Kidney (tissue), 22 donors: ENCODE results near the gene ARHGEF40. TPM values are rescaled to one million over a fixed set of nuclear protein-coding genes. Genes with fewer than 3 reads are reported as not detected.

Experiments
- DNase-seq, 5 donors: peaks; one replicate each; pipeline ENCODE4 v3.0.0-alpha.2; 2013 to 2020
- FAIRE-seq: peaks from 2 replicates; lab custom pipeline; 2012; peaks lifted over from hg19 to GRCh38; lab: Jason Lieb, UNC
- H3K27ac ChIP-seq, 2 donors: one replicate each; pipeline ENCODE4 v1.7.0; 2013; ENCODE audit warnings: low read depth in 2 of 2, low read length in 2 of 2, inconsistent platforms in 1 of 2
- H3K27me3 ChIP-seq: one replicate; pipeline ENCODE4 v1.7.1; 2013; ENCODE audit warnings: low read length, inconsistent platforms; ENCODE audit not compliant: control insufficient read depth, insufficient read depth
- H3K36me3 ChIP-seq, 3 donors: one replicate each; pipeline versions ENCODE4 v1.7.0 to v1.7.1; 2013; ENCODE audit warnings: low read length in 3 of 3, control low read depth in 1 of 3, inconsistent platforms in 1 of 3; ENCODE audit not compliant: insufficient read depth in 3 of 3, control insufficient read depth in 2 of 3
- H3K4me1 ChIP-seq, 3 donors: one replicate each; pipeline versions ENCODE4 v1.7.0 to v1.7.1; 2013; ENCODE audit warnings: low read length in 3 of 3, inconsistent platforms in 1 of 3, low read depth in 1 of 3; ENCODE audit not compliant: control insufficient read depth in 2 of 3, insufficient read depth in 2 of 3
- H3K4me3 ChIP-seq, 3 donors: one replicate each; pipeline versions ENCODE4 v1.7.0 to v1.8.1; 2013; ENCODE audit warnings: low read length in 3 of 3, control low read depth in 1 of 3, inconsistent platforms in 1 of 3
- H3K9ac ChIP-seq, 3 donors: one replicate each; pipeline versions ENCODE4 v1.7.0 to v1.7.1; 2013; ENCODE audit warnings: low read length in 3 of 3, control low read depth in 1 of 3, inconsistent platforms in 1 of 3
- H3K9me3 ChIP-seq, 3 donors: one replicate each; pipeline versions ENCODE4 v1.7.0 to v1.7.1; 2013; ENCODE audit warnings: low read length in 3 of 3, control low read depth in 1 of 3, inconsistent platforms in 1 of 3; ENCODE audit not compliant: control insufficient read depth in 2 of 3, insufficient read depth in 1 of 3
- intact Hi-C: fragments of 100-400 bp; cut with DNase I; formaldehyde crosslinking; loops from one replicate; pipeline ENCODE4 v1.11.1; 2022
- long read RNA-seq, 10 donors: library from polyadenylated mRNA in 1 of 10; unstranded in 1 of 10; transcript quantifications; one replicate each; pipeline ENCODE4 v2.0.0 and lab custom pipeline, GENCODE V29; 2021 to 2026
- polyA plus RNA-seq: library from polyadenylated mRNA; stranded (reverse); fragments of 350-450 nt; fragmentation: Illumina TruSeq; extraction: RNeasy Lipid Tissue Mini Kit (QIAGEN cat#74804); gene quantifications from one replicate; pipeline ENCODE4 v1.2.3, GENCODE V29; 2014; ENCODE audit warnings: low read depth, low replicate concordance; ENCODE audit not compliant: insufficient read depth
- total RNA-seq: library from RNA; stranded (reverse); fragmentation: NEBNext Ultra II Directional; extraction: Animal tissue kit (Norgen Biotek cat#: 25700); gene quantifications from one replicate; pipeline ENCODE4 v1.2.1, GENCODE V29; 2021
- TF ChIP-seq, protein P1 (sequence below): IDR thresholded peaks from 3 replicates; pipeline ENCODE4 v1.5.1; 2012; ENCODE audit warnings: mild to moderate bottlenecking, moderate library complexity, borderline replicate concordance; ENCODE audit not compliant: insufficient read depth; ENCODE audit errors: extremely low read depth
- donor health status: control.
- donor health status: control.
- donor health status: control.
- donor health status: control.
- donor health status: control.
- donor health status: DM: yes; HTN: yes; CAD: no.
- donor health status: Normal renal cell carcinoma (clear cell type).

ARHGEF40 gene
- total RNA-seq (25.6 TPM), polyA plus RNA-seq (15.9 TPM)
- long read RNA-seq, donor 1, partial matches to known transcripts = 35 of 38 reads
- long read RNA-seq, donor 1, other reads (novel, unspliced or antisense) = 0 of 38 reads
- long read RNA-seq, donor 2, partial matches to known transcripts = 0 of 3 reads
- long read RNA-seq, donor 2, other reads (novel, unspliced or antisense) = 0 of 3 reads
- long read RNA-seq, donor 3, partial matches to known transcripts = 49 of 49 reads
- long read RNA-seq, donor 3, other reads (novel, unspliced or antisense) = 0 of 49 reads
- long read RNA-seq, donor 4, full-length matches to known transcripts = 3 of 29 reads
- long read RNA-seq, donor 4, partial matches to known transcripts = 26 of 29 reads
- long read RNA-seq, donor 4, other reads (novel, unspliced or antisense) = 0 of 29 reads
- long read RNA-seq, donor 5 = 0 reads
- long read RNA-seq, donor 6 = 0 reads
- long read RNA-seq, donor 7, full-length matches to known transcripts = 7 of 27 reads
- long read RNA-seq, donor 7, partial matches to known transcripts = 14 of 27 reads
- long read RNA-seq, donor 7, other reads (novel, unspliced or antisense) = 6 of 27 reads
- long read RNA-seq, donor 8, full-length matches to known transcripts = 5 of 5 reads
- long read RNA-seq, donor 8, partial matches to known transcripts = 0 of 5 reads
- long read RNA-seq, donor 8, other reads (novel, unspliced or antisense) = 0 of 5 reads
- long read RNA-seq, donor 9, partial matches to known transcripts = 7 of 10 reads
- long read RNA-seq, donor 9, other reads (novel, unspliced or antisense) = 0 of 10 reads
- long read RNA-seq, donor 10, full-length matches to known transcripts = 4 of 32 reads
- long read RNA-seq, donor 10, partial matches to known transcripts = 28 of 32 reads
- long read RNA-seq, donor 10, other reads (novel, unspliced or antisense) = 0 of 32 reads

DNA sequence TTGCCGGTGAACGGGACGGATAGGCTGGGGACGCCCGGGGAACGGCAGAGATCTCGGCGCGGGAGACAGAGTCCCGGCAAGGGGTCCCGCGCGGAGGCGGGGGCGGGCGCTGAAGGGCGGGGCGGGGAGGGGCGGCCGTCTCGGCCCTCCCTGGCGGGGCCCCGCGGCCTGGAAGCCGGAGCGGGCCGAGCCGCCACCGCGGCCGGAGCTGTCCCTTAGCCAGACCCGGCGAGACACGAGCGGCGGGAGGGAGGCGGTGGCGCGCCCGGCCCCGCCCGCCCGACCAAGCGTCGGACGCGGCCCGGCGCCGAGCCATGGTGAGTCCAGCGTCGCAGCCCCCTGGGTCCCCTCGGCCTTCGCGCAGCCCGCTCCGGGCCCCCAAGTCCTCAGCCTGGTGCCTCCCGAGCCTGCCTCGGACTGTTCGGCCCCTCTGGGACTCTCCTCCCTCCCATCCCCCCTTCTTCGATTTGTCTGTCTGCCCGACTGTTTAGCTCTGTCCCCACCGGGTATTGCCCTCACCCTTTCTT lies at the start of gene ARHGEF40:
ARHGEF40 (plus strand) TSS at position 222 of the 527 bp plus-strand sequence; CDS start at position 315, 93 bp downstream.
- Histone ChIP-seq H3K4me1 (peaks cover 6 to 14% (median 12%) of the 10 kb centered on the region in 3 donors), H3K36me3 (peaks cover 0 to 7% (median 4%) of the 10 kb centered on the region in 3 donors), H3K27ac (peak within 1 kb of the TSS; percentile 86 to 91), H3K9me3 (no peaks in the 10 kb centered on the region), H3K4me3 (peak within 1 kb of the TSS; percentile 80 to 90 (median 82)), H3K27me3 (no peaks in the 10 kb centered on the region), H3K9ac (peak within 1 kb of the TSS; percentile 78 to 87 (median 83))
- intact Hi-C loops = no loop called here
- peak in 2 of 5 donors; percentile 88 to 89 for DNase-seq
- TF ChIP-seq, protein P1, sequence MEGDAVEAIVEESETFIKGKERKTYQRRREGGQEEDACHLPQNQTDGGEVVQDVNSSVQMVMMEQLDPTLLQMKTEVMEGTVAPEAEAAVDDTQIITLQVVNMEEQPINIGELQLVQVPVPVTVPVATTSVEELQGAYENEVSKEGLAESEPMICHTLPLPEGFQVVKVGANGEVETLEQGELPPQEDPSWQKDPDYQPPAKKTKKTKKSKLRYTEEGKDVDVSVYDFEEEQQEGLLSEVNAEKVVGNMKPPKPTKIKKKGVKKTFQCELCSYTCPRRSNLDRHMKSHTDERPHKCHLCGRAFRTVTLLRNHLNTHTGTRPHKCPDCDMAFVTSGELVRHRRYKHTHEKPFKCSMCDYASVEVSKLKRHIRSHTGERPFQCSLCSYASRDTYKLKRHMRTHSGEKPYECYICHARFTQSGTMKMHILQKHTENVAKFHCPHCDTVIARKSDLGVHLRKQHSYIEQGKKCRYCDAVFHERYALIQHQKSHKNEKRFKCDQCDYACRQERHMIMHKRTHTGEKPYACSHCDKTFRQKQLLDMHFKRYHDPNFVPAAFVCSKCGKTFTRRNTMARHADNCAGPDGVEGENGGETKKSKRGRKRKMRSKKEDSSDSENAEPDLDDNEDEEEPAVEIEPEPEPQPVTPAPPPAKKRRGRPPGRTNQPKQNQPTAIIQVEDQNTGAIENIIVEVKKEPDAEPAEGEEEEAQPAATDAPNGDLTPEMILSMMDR = no peak
- FAIRE-seq = no peak

DNA sequence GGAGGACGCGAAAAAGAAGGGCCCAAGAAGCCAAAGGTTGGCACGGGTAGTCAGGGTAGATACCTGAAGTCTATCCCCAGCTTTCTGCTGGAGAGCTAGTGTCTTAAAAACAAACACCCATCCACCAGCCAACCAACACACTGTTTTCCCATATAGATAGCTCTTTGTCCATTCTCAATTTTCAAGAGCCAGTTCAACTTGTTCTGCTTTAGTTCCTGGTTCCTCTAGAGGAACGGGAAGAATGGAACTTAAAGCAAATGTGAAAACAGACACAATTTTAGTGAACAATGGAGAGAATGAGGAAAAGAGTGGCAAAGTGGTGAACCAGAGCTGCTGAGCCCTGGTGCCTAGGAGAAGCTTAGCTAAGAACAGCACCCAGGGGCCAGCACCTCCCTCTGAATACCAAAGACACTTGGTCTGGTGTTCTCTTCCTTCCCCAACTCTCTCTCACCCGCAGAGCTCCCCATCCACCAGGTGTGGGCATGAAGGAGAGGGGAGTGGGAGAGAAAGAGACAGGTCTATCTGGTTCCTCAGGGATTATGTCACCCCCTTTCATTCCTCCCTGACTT lies 49.0 kb upstream of the ARHGEF40 start:
- Histone ChIP-seq H3K27ac (no peak overlapping the region), H3K4me1 (peaks cover 0 to 7% (median 5%) of the 10 kb centered on the region in 3 donors), H3K36me3 (peaks cover 0 to 24% (median 16%) of the 10 kb centered on the region in 3 donors), H3K27me3 (no peaks in the 10 kb centered on the region), H3K9me3 (no peaks in the 10 kb centered on the region), H3K9ac (no peak overlapping the region), H3K4me3 (no peak overlapping the region)
- DNase-seq = no peak
- TF ChIP-seq, protein P1 = no peak
- intact Hi-C loops = no loop called here
- FAIRE-seq = no peak

DNA sequence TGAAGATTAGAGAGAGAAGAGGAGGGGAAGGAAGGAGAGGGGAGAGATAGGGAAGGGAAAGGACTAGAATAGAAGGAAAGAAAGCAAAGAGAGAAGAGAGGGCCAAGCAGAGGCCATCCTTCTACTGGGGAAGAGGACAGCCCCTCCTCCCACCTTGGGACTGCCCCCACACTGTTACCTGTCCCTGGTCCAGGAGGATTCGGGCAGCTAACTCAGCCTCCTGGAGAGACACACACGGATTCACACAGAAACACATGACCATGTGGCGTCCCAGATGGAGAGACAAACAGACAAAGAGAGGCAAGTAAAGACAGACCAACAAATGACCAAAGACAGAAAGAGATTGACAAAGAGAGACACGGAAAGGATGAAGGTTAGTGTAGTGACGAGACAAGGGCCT lies 47.4 kb upstream of the ARHGEF40 start:
- intact Hi-C loops = no loop called here
- no peak overlapping the region for H3K9ac ChIP-seq
- no peaks in the 10 kb centered on the region for H3K27me3 ChIP-seq
- TF ChIP-seq, protein P1 = no peak
- peaks cover 0 to 8% (median 5%) of the 10 kb centered on the region in 3 donors for H3K4me1 ChIP-seq
- FAIRE-seq (no peak), DNase-seq (no peak)
- no peaks in the 10 kb centered on the region for H3K9me3 ChIP-seq
- H3K36me3 ChIP-seq = peaks cover 0 to 19% (median 16%) of the 10 kb centered on the region in 3 donors
- H3K27ac ChIP-seq = peak overlapping the region in 1 of 2 donors; percentile 24
- peak overlapping the region in 2 of 3 donors; percentile 67 to 68 for H3K4me3 ChIP-seq
